ENCODE data around the gene DNAH6. TPM values are rescaled to one million over a fixed set of nuclear protein-coding genes. Genes with fewer than 3 reads are reported as not detected.

DNAH6 gene
- total and polyA plus RNA-seq, 9 of the 15 experiments (the other 6 are each of a cell fraction or from before 2014, with no cell fraction given): 0.01 to 0.04 (median 0.01) TPM; not detected in 5

DNA sequence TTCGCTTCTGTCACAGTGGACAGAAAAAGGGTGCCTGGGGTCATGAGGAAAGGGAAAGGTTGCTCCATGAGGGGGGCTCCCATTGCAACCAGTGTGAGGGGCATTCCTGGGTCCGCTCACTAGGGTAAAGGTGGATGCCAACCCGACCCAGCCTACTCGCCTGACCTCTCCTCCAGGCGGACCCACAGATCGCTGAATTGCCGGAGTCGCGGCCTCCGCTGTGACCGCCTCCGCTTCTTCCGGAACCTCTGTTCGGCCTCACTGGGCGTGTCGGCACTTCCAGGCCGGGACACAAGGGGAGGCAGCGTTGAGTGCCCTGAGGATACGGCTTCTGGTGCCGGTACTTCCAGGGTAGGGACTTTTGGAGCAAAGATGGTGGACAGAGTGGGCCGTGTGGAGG lies 307.5 kb downstream of the DNAH6 start:
- in situ Hi-C loops (cut with MboI): no loop called here
- FAIRE-seq: no peak

More for the DNA sequence above, 307.5 kb downstream of the DNAH6 start:
- Histone ChIP-seq H3K9me1 (ENCODE audit: control insufficient read depth, insufficient read depth, low read length) (no peaks in the 10 kb centered on the region), H3K27me3 (ENCODE audit: control insufficient read depth in 2 of 2, insufficient read depth in 2 of 2, low read length in 2 of 2) (peaks cover 2 to 29% of the 10 kb centered on the region in 2 experiments; a peak in 4 of 5 replicates), H3K9ac (ENCODE audit: insufficient read depth in 1 of 2, low read depth in 2 of 2, low read length in 2 of 2) (peak overlapping the region in 1 of 2 experiments; percentile 21; a peak in 1 of 4 replicates), H3K36me3 (ENCODE audit: control insufficient read depth, insufficient read depth, low read length) (no peaks in the 10 kb centered on the region), H3K4me1 (replicated peaks in 1 of 2; ENCODE audit: control insufficient read depth in 2 of 2, insufficient read depth in 2 of 2, low read length in 2 of 2) (peaks cover 0 to 3% of the 10 kb centered on the region in 2 experiments; a peak in 1 of 5 replicates), H3K79me2 (ENCODE audit: control insufficient read depth, insufficient read depth, low read length) (no peaks in the 10 kb centered on the region), H4K20me1 (replicated peaks; ENCODE audit: control insufficient read depth, insufficient read depth, low read length) (no peaks in the 10 kb centered on the region), H2AFZ (ENCODE audit: low read depth, low read length) (no peak overlapping the region), H3K4me3 (no peak overlapping the region), H3K9me3 (replicated peaks; ENCODE audit: control insufficient read depth, insufficient read depth, low read depth, low read length) (no peaks in the 10 kb centered on the region), H3K4me2 (ENCODE audit: insufficient read depth, low read length) (no peak overlapping the region), H3K27ac (ENCODE audit: extremely low read depth, low read depth, low read length) (no peak overlapping the region)
- intact Hi-C loops (cut with micrococcal nuclease): no loop called here
- peak in 1 of 4 experiments; percentile 7 for DNase-seq (ENCODE audit: extremely low read depth in 1 of 4, low spot score in 3 of 4)
- ChIA-PET CTCF (ENCODE audit: low intra/inter-chr PET ratio) (no interaction called here), POLR2A (no interaction called here)
- 14% methylated on average over 21 of the region's 21 CpGs for WGBS (ENCODE audit: insufficient coverage, low coverage, missing lambda C conversion rate)
- BruUV-seq (replicated peaks): no TSS peak
- TF ChIP-seq, protein P1, sequence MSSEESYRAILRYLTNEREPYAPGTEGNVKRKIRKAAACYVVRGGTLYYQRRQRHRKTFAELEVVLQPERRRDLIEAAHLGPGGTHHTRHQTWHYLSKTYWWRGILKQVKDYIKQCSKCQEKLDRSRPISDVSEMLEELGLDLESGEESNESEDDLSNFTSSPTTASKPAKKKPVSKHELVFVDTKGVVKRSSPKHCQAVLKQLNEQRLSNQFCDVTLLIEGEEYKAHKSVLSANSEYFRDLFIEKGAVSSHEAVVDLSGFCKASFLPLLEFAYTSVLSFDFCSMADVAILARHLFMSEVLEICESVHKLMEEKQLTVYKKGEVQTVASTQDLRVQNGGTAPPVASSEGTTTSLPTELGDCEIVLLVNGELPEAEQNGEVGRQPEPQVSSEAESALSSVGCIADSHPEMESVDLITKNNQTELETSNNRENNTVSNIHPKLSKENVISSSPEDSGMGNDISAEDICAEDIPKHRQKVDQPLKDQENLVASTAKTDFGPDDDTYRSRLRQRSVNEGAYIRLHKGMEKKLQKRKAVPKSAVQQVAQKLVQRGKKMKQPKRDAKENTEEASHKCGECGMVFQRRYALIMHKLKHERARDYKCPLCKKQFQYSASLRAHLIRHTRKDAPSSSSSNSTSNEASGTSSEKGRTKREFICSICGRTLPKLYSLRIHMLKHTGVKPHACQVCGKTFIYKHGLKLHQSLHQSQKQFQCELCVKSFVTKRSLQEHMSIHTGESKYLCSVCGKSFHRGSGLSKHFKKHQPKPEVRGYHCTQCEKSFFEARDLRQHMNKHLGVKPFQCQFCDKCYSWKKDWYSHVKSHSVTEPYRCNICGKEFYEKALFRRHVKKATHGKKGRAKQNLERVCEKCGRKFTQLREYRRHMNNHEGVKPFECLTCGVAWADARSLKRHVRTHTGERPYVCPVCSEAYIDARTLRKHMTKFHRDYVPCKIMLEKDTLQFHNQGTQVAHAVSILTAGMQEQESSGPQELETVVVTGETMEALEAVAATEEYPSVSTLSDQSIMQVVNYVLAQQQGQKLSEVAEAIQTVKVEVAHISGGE (CRISPR knock-in tag; IDR thresholded peaks at IDR 0.05): peak in 1 of 3 experiments; percentile 92; a peak in 2 of 6 replicates
- TF ChIP-seq SAFB2 (IDR thresholded peaks at IDR 0.05; ENCODE audit: borderline replicate concordance, low read depth, low read length, severe bottlenecking) (no peak), GABPA (tag; conservative IDR thresholded peaks at IDR 0.05; ENCODE audit: low read depth) (peak; percentile 64), RBM34 (IDR thresholded peaks at IDR 0.05; ENCODE audit: borderline replicate concordance, insufficient read depth, low read length) (no peak)
- TF ChIP-seq, protein P2, sequence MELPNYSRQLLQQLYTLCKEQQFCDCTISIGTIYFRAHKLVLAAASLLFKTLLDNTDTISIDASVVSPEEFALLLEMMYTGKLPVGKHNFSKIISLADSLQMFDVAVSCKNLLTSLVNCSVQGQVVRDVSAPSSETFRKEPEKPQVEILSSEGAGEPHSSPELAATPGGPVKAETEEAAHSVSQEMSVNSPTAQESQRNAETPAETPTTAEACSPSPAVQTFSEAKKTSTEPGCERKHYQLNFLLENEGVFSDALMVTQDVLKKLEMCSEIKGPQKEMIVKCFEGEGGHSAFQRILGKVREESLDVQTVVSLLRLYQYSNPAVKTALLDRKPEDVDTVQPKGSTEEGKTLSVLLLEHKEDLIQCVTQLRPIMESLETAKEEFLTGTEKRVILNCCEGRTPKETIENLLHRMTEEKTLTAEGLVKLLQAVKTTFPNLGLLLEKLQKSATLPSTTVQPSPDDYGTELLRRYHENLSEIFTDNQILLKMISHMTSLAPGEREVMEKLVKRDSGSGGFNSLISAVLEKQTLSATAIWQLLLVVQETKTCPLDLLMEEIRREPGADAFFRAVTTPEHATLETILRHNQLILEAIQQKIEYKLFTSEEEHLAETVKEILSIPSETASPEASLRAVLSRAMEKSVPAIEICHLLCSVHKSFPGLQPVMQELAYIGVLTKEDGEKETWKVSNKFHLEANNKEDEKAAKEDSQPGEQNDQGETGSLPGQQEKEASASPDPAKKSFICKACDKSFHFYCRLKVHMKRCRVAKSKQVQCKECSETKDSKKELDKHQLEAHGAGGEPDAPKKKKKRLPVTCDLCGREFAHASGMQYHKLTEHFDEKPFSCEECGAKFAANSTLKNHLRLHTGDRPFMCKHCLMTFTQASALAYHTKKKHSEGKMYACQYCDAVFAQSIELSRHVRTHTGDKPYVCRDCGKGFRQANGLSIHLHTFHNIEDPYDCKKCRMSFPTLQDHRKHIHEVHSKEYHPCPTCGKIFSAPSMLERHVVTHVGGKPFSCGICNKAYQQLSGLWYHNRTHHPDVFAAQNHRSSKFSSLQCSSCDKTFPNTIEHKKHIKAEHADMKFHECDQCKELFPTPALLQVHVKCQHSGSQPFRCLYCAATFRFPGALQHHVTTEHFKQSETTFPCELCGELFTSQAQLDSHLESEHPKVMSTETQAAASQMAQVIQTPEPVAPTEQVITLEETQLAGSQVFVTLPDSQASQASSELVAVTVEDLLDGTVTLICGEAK (IDR thresholded peaks at IDR 0.05): 0 out of 2 replicates have a peak, but pooled peaks have one; percentile 17
- TF ChIP-seq, protein P2 (CRISPR knock-in tag; IDR thresholded peaks at IDR 0.05): no peak
- peak; percentile 65 for ATAC-seq
